Activated naive CD4-positive, alpha-beta T cell treated with anti-CD3 and anti-CD28 coated beads, Interleukin-2, amount 50 U/mL, for 16 hours (primary cell): ENCODE data around the gene FGF1.
A peak's percentile ranks its signal among the peaks of the same experiment; 100 is the strongest.

Source experiments
- DNase-seq: peaks from one replicate; pipeline ENCODE4 v3.0.0-alpha.2; 2020

The FGF1 gene

GRCh38 chr5:142685418-142686209 is at the start of gene FGF1:
TSS of gene FGF1 (minus strand) at chr5:142686090. CDS start at chr5:142614127, 71,963 bp downstream.
- DNase-seq, result no peak

- DNase-seq, result no peak
These were observed 41.8 kb upstream of the FGF1 start for GRCh38 chr5:142727735-142728047.

DNA sequence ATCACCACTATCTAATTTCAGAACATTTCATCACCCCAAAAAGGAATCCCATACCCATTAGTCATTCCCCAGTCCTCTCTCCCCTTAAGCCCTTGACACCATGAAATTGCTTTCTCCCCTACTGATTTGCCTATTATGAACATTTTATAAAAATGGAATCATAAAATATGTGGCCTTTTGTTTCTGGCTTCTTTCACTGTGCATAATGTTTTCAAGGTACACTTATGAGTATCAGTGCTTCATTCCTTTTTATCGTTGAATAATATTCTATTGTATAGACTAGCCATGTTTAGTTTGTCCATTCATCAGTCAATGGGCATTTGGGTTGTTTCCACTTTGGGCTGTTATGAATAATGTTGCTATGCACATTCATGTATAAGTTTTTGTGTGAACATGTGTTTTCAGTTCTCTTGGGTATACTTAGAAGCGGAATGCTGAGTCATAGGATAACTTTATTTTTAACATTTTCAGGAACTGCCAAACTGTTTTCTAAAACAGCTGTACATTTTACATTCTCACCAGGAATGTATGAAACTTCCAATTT is 40.4 kb upstream of the FGF1 start:
- DNase-seq, result no peak

GRCh38 chr5:142725231-142726187 is 39.6 kb upstream of the FGF1 start:
- no peak for DNase-seq

DNA sequence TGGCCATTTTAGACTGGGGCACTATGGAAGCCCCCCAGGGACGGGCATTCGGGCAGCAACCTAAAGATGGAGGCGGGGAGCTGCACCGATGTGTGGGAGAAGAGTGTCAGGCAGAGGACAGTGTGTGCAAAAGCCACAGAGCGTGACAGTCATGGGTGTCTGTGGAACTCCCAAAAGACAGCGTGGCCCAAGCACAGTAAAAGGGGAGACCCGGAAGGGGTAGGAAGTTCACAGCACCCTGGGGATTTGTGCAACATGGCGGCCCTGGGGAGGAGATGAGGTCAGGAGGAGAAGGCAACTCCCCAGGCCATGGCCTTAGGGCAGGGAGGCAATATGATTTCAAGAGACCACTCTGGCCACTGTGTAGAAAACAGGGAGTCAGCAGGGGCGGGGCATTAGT is 38.9 kb upstream of the FGF1 start:
- DNase-seq, result no peak

GRCh38 chr5:142722896-142723295 is 37.0 kb upstream of the FGF1 start:
- DNase-seq, result no peak

GRCh38 chr5:142722146-142722545 is 36.3 kb upstream of the FGF1 start:
- no peak for DNase-seq

DNA sequence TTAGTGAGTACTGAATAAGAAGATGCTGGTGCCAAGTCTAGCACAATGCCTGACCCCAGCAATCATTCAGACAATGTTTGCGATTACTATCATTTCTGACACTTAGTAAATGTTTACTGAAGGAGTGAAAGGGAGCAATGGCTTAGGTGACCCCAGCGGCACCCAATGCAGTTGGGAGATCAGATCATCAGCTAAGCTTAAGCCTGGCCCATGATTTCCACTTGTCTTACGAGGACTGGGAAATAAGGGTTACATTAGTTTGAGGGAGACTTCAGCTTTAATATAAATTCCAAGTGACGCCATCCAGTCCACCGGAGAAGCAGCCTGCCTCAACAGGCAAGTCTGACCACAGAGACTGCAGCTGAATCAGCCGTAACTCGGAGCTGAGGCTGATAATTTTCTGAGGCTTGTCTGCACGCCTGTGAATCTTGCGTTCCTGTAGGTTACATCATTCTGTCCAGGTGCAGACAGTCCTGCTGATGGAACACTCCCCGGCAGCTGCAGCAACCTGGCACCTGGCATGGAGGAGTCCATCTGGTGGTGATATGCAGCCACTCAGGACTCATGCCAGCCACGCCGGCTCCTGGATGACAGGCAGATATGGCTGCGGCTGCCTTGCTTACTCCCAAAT is 34.9 kb upstream of the FGF1 start:
- no peak for DNase-seq

DNA sequence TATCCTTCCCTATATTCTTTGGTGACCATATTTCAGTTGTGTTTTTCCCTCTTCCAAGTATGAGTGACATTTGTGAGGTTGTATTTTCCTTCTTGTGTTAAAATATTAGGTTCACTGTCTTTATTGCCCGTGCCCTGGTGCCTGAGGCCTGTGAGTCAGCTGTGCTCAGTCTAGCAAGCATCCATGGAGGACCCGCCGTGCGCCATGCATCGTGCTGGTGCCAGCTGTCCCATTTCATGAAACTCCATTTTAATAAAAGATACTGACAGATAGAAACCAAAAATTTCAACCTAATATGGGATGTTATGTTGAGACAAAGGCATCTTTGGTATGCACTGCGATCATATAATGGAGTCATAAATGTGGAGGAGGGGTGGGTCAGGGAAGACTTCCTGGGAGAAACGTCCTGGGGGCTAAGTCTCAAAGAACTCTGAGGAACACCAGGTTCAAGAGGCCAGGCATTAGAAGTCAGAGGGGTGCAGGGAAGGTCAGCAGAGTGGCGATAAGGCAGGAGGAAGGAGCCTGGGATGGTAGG is 34.0 kb upstream of the FGF1 start:
- DNase-seq, result no peak

DNA sequence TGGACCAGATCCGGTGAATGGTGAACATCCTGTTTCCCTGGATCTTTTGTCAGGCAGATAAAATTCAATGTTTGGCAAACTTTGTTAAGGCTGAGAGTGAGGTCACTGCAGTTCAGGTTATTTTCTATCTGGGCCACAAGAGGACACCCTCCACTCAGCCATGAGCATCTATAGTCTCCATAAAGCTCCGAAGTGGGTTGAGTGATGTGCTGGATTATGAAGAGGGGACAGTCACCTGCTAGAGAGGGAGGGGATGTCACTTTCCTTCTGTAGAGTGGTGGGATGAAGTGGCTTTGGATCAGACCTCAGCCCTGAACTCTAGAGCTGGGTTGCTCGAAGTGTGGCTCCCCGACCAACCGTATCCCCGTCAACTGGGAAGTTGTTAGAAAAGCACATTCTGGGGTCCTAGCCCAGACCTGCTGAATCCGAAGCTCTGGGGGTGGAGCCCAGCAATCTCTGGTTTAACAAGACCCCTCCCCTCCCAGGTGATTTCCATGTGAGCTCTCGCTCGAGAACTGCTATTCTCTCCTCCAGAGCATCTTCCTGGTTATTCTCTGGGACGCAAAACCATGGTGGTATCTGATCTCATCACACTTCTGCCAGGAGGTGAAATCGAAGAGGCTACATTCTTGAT is 31.8 kb upstream of the FGF1 start:
- DNase-seq, result no peak

DNA sequence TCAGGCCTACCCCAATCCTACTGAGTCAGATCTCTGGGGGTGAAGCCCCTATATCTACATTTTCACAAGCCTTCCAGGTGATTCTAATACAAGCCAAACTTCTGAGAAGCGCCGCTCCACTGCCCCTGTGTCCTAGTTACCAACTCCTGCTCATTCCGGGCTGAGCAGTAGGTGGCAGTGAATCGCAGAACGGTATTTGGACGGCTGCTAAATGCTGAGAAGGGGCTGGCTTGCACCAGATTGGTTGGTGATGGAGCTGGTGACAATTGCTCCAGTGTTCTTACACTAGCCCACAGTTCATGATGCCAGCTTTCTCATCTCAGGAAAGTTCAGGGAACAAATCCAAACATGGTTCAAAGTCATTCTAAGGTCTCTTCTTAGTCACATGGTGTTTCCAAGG is 31.1 kb upstream of the FGF1 start:
- DNase-seq, result peak; percentile 36

GRCh38 chr5:142715291-142715690 is 29.4 kb upstream of the FGF1 start:
- DNase-seq, result no peak

- peak; percentile 89 for DNase-seq
These were observed 27.3 kb upstream of the FGF1 start for GRCh38 chr5:142713121-142713706.

DNA sequence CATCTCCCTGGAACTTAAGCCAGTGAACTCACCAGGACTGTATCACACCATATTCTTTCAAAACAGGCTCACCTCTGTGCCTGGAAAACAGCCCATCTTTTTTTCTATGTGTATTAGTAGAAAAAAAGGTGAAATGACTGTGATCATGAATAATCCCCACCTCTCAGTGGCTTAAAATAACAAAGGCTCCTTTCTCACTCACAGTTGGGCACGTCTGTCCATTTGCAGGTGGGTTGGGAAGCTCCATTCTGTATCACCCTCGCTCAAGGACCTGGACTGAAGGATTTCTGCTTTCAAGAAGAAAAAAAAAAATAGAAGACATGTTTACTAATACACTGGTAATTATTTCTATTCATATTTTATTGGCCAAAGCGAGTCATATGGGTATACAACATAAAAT is 17.3 kb upstream of the FGF1 start:
- DNase-seq, result no peak

GRCh38 chr5:142701673-142702311 is 15.9 kb upstream of the FGF1 start:
- no peak for DNase-seq

GRCh38 chr5:142700566-142700965 is 14.7 kb upstream of the FGF1 start:
- no peak for DNase-seq

DNA sequence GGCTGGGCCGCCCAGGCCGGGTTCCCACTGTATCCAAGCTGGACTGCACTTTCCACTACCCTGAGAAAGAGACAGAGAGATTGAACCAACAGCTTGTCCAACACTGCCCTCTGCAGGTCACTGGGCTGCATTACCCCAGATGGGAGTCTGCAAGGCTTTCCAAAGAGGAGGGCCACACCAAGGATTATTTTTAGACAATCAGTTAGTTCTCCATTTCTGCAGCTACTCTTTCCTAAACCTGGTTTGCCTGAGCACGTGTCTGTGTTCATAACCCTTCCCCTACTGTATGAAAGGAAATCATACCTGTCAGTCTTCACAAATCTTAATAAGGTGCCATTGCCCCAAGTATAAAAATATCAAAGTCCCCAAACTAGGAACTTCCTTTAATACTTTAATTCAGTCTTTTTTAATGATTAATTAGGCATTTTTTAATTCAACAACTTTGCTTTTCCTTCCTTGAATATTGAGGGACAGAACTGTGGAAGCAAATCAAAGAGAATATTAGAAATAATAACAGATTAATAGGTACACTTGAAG is 13.4 kb upstream of the FGF1 start:
- peak; percentile 74 for DNase-seq

GRCh38 chr5:142698447-142699183 is 12.7 kb upstream of the FGF1 start:
- DNase-seq, result no peak

DNA sequence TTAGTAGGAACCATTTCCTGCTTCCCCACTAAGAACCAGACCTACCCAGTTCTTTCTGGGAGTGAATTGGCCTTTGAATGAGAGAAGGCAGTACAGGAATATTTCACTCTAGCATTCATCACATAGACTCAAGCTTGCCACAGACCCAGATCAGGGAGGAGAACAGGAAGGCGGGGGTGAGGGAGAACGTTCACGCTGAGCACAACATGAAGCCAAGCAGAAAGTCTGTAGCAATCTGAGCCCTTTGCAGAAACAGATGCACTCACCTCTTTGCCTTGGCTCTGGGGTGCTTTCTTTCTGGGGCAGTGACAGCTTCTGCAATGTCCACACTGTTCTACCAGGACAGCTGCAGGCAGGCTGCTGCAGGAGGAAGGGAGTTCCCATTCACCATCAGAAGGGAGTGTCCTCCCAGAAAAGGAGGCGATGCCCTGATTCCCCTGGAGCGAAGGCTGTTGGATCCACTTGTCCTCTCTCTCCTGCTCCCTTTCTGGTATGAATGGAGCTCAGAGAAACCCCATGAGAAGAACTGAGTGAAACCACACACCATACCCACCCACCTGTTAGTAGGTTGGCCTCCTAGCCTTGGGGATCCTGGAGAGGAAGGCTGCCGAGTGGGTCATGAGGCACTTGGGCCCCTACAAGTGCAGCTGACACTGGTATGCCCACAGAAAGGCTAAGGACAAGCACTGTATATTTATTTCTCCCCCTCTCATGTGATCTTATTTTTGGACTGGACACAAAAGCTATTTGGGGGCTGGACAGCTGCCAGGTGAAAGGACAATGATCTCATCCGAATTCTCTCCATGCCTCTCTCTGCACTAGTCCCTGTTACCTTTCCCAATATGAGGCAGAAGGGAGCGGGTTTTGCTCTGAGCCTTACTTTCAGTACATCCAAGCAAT is 11.7 kb upstream of the FGF1 start:
- no peak for DNase-seq

DNA sequence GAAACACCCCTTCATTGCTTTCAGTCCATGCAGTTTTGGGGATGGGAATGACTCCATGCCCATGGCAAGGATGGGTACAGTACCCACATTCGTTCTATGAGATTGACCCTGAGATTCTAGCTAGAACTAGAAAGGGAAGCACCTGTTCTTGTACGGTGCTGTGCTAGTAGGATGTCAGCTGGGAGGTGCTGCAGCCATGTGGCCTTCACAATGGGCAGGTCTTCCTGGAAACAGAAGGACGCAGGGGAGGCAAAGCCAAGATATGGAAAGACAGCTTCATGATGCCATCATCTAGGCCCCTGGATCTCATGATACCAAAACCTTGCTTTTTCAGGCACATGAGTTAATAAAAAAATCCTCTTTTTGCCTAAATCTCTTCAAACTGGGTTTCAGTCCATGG is 10.5 kb upstream of the FGF1 start:
- no peak for DNase-seq
